Esophagus muscularis mucosa (tissue), 4 donors: ENCODE measurements around the gene MAST4. TPM values are rescaled to one million over a fixed set of nuclear protein-coding genes. Genes with fewer than 3 reads are reported as not detected.
A peak's percentile ranks its signal among the peaks of the same experiment; 100 is the strongest.

ENCODE experiments used
- DNase-seq: peaks from one replicate; pipeline ENCODE4 v3.0.0-alpha.2; 2017; ENCODE audit errors: extremely low spot score
- H3K27ac ChIP-seq, 4 donors: fragments of 200-600 bp; sonication (generic); replicated peaks in 1 of 4; 1 replicate in 3 of 4; 2 replicates in 1 of 4; pipeline ENCODE4 v1.5.1; 2016 to 2019; ENCODE audit warnings: mild to moderate bottlenecking in 1 of 4
- H3K27me3 ChIP-seq, 4 donors: fragments of 200-600 bp; sonication (generic); one replicate each; pipeline versions ENCODE4 v1.5.1 to v1.6.0; 2016 to 2019
- H3K36me3 ChIP-seq, 4 donors: fragments of 200-600 bp; sonication (generic); one replicate each; pipeline ENCODE4 v1.5.1; 2016 to 2019
- H3K4me1 ChIP-seq, 4 donors: fragments of 200-600 bp; sonication (generic); one replicate each; pipeline ENCODE4 v1.5.1; 2016 to 2019
- H3K4me3 ChIP-seq, 4 donors: fragments of 200-600 bp; sonication (generic); 1 replicate in 2 of 4; 2 replicates in 2 of 4; pipeline ENCODE4 v1.5.1; 2016 to 2019; ENCODE audit warnings: mild to moderate bottlenecking in 4 of 4, moderate library complexity in 1 of 4
- H3K9me3 ChIP-seq, 4 donors: fragments of 200-600 bp; sonication (generic); 1 replicate in 3 of 4; 2 replicates in 1 of 4; pipeline ENCODE4 v1.5.1; 2016 to 2019
- CTCF ChIP-seq, 3 experiments: fragments of 200-600 bp in 2 of 3; fragments of 450-650 bp in 1 of 3; sonication (generic) in 2 of 3; IDR thresholded peaks; one replicate each; pipeline ENCODE4 v1.5.1; 2017 to 2019; ENCODE audit warnings: antibody characterized with exemption in 3 of 3, mild to moderate bottlenecking in 2 of 3, moderate library complexity in 1 of 3
- EP300 ChIP-seq: sonication (generic); formaldehyde crosslinking; IDR thresholded peaks from one replicate; pipeline ENCODE4 v1.6.1; 2017; ENCODE audit warnings: antibody characterized with exemption
- POLR2A ChIP-seq: fragments of 450-650 bp; IDR thresholded peaks from one replicate; pipeline ENCODE4 v1.6.1; 2017; ENCODE audit warnings: antibody characterized with exemption, moderate library complexity, mild to moderate bottlenecking, low read depth
- POLR2AphosphoS5 ChIP-seq, 2 donors: sonication (generic); formaldehyde crosslinking; IDR thresholded peaks; one replicate each; pipeline ENCODE4 v1.6.1; 2017; ENCODE audit warnings: antibody characterized with exemption in 2 of 2
- WGBS: methylation state at CpG from one replicate; pipeline ENCODE4 v1.1.5; 2018; 5-methylcytosine and 5-hydroxymethylcytosine counted together
- intact Hi-C: fragments of 100-400 bp; cut with DNase I; formaldehyde crosslinking; loops from one replicate; pipeline ENCODE4 v1.15.1; 2023
- total RNA-seq, 4 donors: library from RNA; depleted of rRNA; stranded (reverse); fragments of >200 nt; gene quantifications; one replicate each; pipeline versions ENCODE4 v1.1.0 to v1.2.1, GENCODE V29; 2016

The MAST4 gene
- total RNA-seq, 4 donors from 2014 or later: 26.2 to 39.7 (median 35.8) TPM

- Histone ChIP-seq H3K4me1 (peaks cover 0 to 2% (median 0%) of the 10 kb centered on the region in 4 donors), H3K27me3 (no peaks in the 10 kb centered on the region), H3K36me3 (no peaks in the 10 kb centered on the region), H3K9me3 (no peaks in the 10 kb centered on the region), H3K27ac (no peak overlapping the region), H3K4me3 (no peak overlapping the region)
- TF ChIP-seq CTCF (IDR thresholded peaks at IDR 0.05) (no peak), EP300 (no peak), POLR2A (no peak), POLR2AphosphoS5 (IDR thresholded peaks at IDR 0.05) (no peak)
- intact Hi-C loops: no loop called here
- DNase-seq: no peak
- 64% methylated on average over 5 of the region's 5 CpGs for WGBS
Measured at GRCh38 chr5:66582499-66583165, 13.6 kb upstream of the MAST4 start.

- H3K9me3 ChIP-seq: no peaks in the 10 kb centered on the region
- no peak overlapping the region for H3K27ac ChIP-seq
- H3K36me3 ChIP-seq: no peaks in the 10 kb centered on the region
- no peak overlapping the region for H3K4me3 ChIP-seq
- peaks cover 0 to 2% (median 0%) of the 10 kb centered on the region in 4 donors for H3K4me1 ChIP-seq
- intact Hi-C loops: no loop called here
- no peak for DNase-seq
- TF ChIP-seq POLR2AphosphoS5 (IDR thresholded peaks at IDR 0.05) (no peak), EP300 (no peak), CTCF (IDR thresholded peaks at IDR 0.05) (no peak), POLR2A (no peak)
- no peaks in the 10 kb centered on the region for H3K27me3 ChIP-seq
Measured at GRCh38 chr5:66585291-66585690, 10.9 kb upstream of the MAST4 start.

GRCh38 chr5:66587771-66588170 lies 8.4 kb upstream of the MAST4 start:
- TF ChIP-seq POLR2AphosphoS5 (IDR thresholded peaks at IDR 0.05) (no peak), CTCF (IDR thresholded peaks at IDR 0.05) (no peak), POLR2A (no peak), EP300 (no peak)

GRCh38 chr5:66596636-66597182 lies 516 bp downstream of the MAST4 start:
- WGBS: no CpG with 5 or more reads among the region's 56 CpGs
- H3K27me3 ChIP-seq: peaks cover 0 to 80% (median 14%) of the 10 kb centered on the region in 4 donors
- peaks cover 16 to 26% (median 24%) of the 10 kb centered on the region in 4 donors for H3K4me1 ChIP-seq
- H3K4me3 ChIP-seq: peak overlapping the region; percentile 60 to 74 (median 70)
- no peaks in the 10 kb centered on the region for H3K36me3 ChIP-seq
- no peak for DNase-seq
- TF ChIP-seq POLR2AphosphoS5 (IDR thresholded peaks at IDR 0.05) (no peak), CTCF (IDR thresholded peaks at IDR 0.05) (no peak), POLR2A (no peak), EP300 (no peak)
- intact Hi-C loops: no loop called here
- H3K27ac ChIP-seq: peak overlapping the region in 2 of 4 donors; percentile 25 to 57
- no peaks in the 10 kb centered on the region for H3K9me3 ChIP-seq

More at GRCh38 chr5:66587771-66588170, 8.4 kb upstream of the MAST4 start:
- DNase-seq: no peak
- H3K27ac ChIP-seq: no peak overlapping the region
- WGBS: 92% methylated on average over 4 of the region's 4 CpGs
- H3K9me3 ChIP-seq: no peaks in the 10 kb centered on the region
- intact Hi-C loops: no loop called here
- peaks cover 0 to 4% (median 0%) of the 10 kb centered on the region in 4 donors for H3K27me3 ChIP-seq
- no peaks in the 10 kb centered on the region for H3K4me1 ChIP-seq
- H3K4me3 ChIP-seq: no peak overlapping the region
- no peaks in the 10 kb centered on the region for H3K36me3 ChIP-seq
